ENCODE data around the gene ZDHHC1.

DNA sequence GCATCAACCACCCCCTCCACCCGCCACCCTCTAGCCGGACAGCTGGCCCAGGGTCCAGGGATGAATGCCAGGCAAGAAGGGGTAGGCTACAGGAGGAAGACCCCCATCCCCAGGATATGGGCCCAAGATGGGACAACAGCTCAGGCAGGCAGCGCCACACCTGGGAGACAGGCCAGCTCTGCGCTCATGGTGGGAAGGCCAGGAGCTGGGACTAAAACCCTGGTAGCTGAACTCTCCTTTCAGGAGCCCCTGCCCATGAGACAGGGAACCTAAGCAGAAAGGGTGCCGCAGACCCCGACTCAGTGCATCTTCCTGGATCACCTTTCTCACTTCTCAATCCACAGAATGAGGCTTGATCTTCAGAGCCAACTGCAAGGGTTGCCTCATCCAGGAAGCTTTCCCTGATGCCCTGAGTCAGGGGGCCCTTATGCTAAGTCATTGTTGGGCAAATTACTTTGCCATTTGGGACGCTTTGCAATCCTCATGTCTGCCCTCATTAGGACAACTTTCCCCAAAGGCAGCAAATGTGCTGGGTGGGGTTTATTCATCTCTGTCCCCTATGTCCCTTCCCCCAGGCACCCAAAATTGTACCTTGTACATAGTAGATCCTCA lies 9.0 kb downstream of the ZDHHC1 start:
- TF ChIP-seq, protein P1, sequence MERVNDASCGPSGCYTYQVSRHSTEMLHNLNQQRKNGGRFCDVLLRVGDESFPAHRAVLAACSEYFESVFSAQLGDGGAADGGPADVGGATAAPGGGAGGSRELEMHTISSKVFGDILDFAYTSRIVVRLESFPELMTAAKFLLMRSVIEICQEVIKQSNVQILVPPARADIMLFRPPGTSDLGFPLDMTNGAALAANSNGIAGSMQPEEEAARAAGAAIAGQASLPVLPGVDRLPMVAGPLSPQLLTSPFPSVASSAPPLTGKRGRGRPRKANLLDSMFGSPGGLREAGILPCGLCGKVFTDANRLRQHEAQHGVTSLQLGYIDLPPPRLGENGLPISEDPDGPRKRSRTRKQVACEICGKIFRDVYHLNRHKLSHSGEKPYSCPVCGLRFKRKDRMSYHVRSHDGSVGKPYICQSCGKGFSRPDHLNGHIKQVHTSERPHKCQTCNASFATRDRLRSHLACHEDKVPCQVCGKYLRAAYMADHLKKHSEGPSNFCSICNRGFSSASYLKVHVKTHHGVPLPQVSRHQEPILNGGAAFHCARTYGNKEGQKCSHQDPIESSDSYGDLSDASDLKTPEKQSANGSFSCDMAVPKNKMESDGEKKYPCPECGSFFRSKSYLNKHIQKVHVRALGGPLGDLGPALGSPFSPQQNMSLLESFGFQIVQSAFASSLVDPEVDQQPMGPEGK (CRISPR knock-in tag; IDR thresholded peaks at IDR 0.05; ENCODE audit: borderline replicate concordance): no peak
- TF ChIP-seq TCF4 (CRISPR knock-in tag; IDR thresholded peaks at IDR 0.05; ENCODE audit: borderline replicate concordance) (no peak), ZNF70 (CRISPR knock-in tag; IDR thresholded peaks at IDR 0.05) (no peak), ARNTL (CRISPR knock-in tag; IDR thresholded peaks at IDR 0.05; ENCODE audit: borderline replicate concordance, low read depth) (no peak), RARB (CRISPR knock-in tag; IDR thresholded peaks at IDR 0.05) (no peak), OSR1 (CRISPR knock-in tag; IDR thresholded peaks at IDR 0.05) (no peak), PPARA (CRISPR knock-in tag; IDR thresholded peaks at IDR 0.05; ENCODE audit: borderline replicate concordance) (no peak), ZFP30 (CRISPR knock-in tag; IDR thresholded peaks at IDR 0.05) (no peak), ZFP3 (CRISPR knock-in tag; IDR thresholded peaks at IDR 0.05) (no peak), ZC3H10 (CRISPR knock-in tag; IDR thresholded peaks at IDR 0.05) (no peak), TOX (CRISPR knock-in tag; IDR thresholded peaks at IDR 0.05; ENCODE audit: borderline replicate concordance) (no peak), BACH2 (CRISPR knock-in tag; IDR thresholded peaks at IDR 0.05; ENCODE audit: borderline replicate concordance) (no peak)
- TF ChIP-seq, protein P2, sequence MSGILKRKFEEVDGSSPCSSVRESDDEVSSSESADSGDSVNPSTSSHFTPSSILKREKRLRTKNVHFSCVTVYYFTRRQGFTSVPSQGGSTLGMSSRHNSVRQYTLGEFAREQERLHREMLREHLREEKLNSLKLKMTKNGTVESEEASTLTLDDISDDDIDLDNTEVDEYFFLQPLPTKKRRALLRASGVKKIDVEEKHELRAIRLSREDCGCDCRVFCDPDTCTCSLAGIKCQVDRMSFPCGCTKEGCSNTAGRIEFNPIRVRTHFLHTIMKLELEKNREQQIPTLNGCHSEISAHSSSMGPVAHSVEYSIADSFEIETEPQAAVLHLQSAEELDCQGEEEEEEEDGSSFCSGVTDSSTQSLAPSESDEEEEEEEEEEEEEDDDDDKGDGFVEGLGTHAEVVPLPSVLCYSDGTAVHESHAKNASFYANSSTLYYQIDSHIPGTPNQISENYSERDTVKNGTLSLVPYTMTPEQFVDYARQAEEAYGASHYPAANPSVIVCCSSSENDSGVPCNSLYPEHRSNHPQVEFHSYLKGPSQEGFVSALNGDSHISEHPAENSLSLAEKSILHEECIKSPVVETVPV (CRISPR knock-in tag; IDR thresholded peaks at IDR 0.05): no peak
- TF ChIP-seq, protein P3, sequence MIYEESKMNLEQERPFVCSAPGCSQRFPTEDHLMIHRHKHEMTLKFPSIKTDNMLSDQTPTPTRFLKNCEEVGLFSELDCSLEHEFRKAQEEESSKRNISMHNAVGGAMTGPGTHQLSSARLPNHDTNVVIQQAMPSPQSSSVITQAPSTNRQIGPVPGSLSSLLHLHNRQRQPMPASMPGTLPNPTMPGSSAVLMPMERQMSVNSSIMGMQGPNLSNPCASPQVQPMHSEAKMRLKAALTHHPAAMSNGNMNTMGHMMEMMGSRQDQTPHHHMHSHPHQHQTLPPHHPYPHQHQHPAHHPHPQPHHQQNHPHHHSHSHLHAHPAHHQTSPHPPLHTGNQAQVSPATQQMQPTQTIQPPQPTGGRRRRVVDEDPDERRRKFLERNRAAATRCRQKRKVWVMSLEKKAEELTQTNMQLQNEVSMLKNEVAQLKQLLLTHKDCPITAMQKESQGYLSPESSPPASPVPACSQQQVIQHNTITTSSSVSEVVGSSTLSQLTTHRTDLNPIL (CRISPR knock-in tag; IDR thresholded peaks at IDR 0.05; ENCODE audit: low read depth): no peak

Measured in SK-N-SH treated with all-trans-retinoic acid at 6 μM for 48 hours (cell line).